ENCODE measurements around the gene MISP3.

The MISP3 gene

GRCh38 chr19:14081797-14082674 lies 9.4 kb downstream of the MISP3 start:
- DNase-seq = no peak

- no peak for DNase-seq
Measured at GRCh38 chr19:14082675-14082960, 10.0 kb downstream of the MISP3 start.

- no peak for DNase-seq
Measured at GRCh38 chr19:14085309-14085995, 12.9 kb downstream of the MISP3 start, which contains the start of gene C19orf67. Gene C19orf67, minus strand, starts transcription at chr19:14085783. Its CDS starts 156 bp downstream, at chr19:14085627.

- no peak for DNase-seq
Measured at GRCh38 chr19:14086098-14086497, 13.5 kb downstream of the MISP3 start.

DNA sequence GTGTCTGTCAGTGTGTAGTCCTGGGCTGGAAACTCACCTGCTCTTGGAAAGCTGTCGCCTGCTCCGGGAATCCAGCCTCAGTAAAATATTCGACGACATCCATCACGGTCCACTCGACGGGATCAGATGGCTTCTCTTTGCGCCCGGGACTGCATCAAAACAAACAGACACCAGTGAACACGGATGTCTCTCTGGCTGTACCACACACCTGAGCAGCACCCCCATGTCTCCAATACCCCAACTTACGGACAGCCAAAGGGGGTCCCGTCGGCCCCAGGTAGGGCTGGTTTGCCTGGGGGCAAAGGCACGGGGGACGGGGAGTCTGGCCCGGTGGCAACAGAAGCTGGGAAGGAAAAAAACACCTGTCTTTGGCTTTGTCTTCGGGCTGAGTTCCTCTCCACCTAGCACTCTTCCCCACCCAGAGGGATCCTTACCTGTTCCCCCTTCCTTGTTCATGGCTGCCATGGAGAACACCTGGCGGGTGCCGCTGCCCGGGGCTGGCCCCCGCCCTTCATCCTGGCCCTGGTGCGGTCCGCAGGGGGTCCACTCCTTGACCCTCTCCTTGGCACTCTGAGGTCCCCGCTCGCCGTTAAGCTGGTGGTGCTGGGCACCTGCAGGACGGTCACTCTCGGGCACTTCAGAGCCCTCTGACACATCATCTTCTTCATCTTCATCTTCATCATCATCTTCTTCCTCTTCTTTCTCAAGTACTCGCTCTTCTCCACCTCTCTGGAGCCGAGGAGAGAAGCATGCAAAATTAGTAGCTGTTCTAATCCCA lies 16.2 kb downstream of the MISP3 start:
- DNase-seq = no peak

DNA sequence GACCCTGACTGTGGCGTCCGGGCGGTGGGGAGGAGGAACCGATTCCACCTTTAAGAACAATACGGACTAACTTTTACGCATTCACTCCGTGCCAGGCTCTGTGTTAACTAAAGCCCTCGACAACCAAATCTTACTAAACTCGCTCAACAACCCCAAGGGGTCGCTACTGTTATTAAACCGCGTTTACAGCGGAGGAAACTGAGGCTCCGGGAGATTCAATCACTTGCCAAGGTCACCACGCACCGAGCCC lies 16.8 kb downstream of the MISP3 start:
- no peak for DNase-seq

DNA sequence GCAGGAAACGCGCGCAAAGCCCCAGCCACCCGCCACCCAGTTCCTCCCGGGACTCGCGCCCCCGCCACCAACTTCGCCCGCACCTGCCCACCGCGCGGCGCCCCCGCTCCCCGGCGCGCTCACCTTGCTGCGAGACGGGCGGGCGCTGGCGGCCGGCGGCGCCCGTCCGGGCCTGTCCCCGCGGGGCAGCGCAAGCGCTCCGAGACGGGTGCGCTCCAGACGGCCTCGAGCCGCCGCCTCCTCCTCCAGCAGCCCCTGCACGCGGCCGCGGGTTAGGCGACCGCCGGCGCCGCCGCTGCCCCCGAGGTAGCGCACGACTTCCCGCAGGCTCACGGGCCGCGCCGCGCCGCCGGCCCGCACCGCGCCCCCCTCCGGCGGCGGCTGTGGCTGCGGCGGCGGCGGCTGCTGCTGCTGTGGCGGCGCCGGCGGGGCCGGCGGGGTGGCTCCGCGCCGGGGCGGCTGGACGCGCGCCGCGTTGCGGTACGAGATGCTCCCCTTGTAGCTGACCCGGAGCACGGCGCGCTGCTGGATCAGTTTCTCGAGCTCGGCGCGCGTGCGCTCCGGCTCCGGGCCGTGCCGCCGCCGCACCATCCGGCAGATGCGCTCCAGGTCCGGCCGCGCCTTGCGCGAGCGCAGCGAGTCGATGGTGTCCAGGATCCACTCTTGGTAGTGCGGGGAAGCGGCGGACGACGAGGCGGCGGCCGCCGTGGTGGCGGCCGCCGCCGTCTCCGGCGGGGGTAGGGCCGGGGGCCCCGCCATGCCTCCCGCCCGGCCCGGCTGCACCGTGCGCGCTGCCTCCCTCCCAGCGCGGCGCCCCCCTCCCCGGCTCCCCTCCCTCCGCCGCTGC lies 17.3 kb downstream of the MISP3 start:
- no peak for DNase-seq

DNA sequence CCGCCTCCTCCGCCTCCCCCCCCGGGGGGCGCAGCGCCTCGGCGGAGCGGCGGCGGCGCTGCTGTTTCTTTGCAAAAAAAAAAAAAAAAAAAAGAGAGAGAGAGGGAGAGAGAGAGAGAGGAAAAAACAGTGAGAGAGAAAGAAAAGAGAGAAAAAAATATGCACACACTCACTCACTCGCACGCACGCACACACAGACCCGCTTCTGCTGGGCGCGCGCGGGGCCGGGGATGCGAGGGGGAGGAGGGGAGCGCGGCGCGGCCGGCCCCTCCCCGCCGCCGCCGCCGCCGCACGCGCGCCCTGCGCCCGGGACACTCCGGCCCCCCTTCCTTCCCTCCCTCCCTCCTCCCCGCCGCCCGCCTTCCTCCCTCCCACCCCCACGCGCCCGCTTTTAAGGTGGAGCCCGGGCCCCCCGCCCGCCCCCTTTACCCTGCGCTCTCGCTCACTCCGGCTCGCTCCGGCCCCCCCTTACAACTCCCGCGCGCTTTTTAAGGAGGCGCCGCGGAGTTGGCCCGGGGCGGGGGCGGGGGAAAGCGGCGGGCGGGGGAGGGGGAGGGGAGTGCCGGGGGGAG lies 18.0 kb downstream of the MISP3 start, which contains the start of gene SAMD1:
Gene SAMD1, minus strand, starts transcription at position 243 of the 572 bp plus-strand sequence.
- DNase-seq = peak; percentile 95

DNA sequence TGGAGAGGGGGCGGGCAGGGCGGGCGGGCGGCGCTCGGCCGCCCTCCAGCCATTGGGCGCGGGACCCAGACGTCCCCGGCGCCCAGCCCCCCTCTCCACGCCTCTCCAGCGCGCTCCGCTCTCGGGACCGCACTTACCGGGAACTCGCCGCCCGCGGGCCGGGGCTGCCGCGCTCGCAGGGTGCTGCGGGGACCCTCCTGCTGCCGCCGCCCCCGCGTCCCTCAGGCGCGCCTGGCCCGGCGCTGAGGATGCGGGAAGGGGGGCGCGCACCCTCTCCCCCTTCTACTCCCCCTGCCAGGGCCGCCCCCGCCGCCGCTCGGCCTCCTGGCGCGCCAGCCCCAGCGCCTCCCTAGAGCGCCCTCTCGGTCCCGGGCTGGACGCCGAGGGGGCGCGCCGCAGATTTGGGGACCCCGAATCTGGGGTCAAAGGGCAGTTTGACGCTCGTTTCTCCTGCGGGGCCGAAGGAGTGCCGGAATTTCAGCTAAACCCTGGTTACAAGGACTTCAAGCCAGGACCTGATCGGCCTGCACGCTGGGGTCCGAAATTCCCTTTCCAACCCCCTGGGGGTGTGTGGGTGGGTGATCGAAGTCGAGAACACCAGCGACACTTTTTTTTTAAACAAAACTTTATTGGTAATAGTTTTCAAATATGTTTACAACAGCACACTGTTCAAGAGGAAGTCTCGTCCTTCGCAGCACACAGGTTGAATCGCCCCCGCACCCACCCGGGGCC lies 18.7 kb downstream of the MISP3 start:
- peak; percentile 81 for DNase-seq

- DNase-seq = no peak
Measured at GRCh38 chr19:14091813-14092462, 19.4 kb downstream of the MISP3 start.

GRCh38 chr19:14093117-14093823 lies 20.7 kb downstream of the MISP3 start:
- no peak for DNase-seq

GRCh38 chr19:14094854-14095253 lies 22.3 kb downstream of the MISP3 start:
- DNase-seq = no peak

GRCh38 chr19:14096272-14096992 lies 23.8 kb downstream of the MISP3 start:
- peak; percentile 16 for DNase-seq

GRCh38 chr19:14097532-14098151 lies 25.1 kb downstream of the MISP3 start:
- no peak for DNase-seq

DNA sequence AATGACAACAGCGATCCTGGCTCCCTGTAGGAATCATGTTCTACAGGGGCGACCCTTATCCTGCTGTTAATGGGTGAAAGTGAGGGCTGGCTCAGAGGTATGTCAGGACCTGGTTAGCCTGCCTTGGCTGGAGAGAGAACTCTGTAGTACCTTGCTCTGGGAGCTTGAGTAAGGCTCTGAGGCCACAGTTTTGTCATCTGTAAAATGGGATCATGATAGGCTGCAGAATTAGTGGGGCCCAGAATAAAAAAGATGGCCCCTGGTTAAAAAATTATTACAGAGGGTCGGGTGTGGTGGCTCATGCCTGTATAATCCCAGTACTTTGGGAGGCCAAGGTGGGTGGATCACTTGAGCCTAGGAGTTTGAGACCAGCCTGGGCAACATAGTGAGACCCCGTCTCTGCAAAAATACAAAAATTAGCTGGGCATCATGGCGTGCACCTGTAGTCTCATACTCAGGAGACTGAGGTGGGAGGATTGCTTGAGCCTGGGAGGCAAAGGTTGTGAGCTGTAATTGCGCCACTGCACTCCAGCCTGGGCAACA lies 28.5 kb downstream of the MISP3 start:
- DNase-seq = no peak

DNA sequence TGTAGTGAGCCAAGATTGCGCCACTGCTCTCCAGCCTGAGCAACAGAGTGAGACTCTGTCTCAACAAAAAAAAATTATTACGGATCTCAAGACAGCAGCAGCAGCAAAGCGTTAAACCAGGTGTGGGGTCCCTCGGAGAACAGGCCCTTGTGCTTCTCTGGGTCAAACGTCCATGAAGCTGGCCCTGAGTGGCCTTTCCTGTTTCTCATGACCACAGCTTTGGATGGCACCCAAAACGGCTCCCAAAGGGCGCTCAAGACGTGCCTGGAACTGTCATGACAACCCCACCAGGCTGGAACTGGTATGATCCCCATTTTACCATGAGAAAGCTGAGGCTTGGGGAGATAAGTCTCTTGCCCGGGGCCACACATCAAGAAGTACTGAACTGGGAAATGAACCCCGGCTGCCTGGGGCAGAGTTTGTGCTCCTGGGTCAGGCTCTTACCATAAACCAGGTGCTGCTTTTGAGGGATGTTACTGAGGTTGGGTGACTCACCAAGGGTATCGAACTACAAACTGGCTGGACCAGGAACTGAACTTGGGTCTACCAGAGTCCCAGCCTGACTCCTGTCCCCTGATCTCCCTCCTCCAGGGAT lies 29.6 kb downstream of the MISP3 start:
- peak; percentile 9 for DNase-seq

- DNase-seq = peak; percentile 20
Measured at GRCh38 chr19:14102756-14103155, 30.2 kb downstream of the MISP3 start.

GRCh38 chr19:14103310-14103709 lies 30.7 kb downstream of the MISP3 start:
- DNase-seq = peak; percentile 16

DNA sequence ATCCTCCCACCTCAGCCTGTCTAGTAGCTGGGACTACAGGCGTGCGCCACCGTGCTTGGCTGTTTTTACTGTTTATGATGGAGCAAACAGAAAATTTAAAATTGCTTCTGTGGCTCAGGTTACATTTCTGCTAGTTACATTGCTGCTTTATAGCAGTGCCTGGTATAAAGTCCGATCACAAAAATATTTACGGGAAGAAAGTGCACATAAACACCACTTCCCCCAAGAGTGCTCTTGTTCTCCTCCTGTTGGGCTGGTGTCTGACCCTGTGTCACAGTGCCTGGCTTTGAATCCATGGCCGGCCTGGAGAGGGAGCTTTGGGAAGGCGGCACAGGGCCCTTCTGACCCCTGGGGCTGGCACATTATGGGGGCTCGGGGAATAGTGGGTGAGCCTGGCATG lies 33.1 kb downstream of the MISP3 start:
- peak; percentile 16 for DNase-seq
